OCI-LY1 (cell line): ENCODE measurements around the gene CLTRN.

Experiments
- H2AFZ ChIP-seq: fragments of 200-600 bp; sonication (generic), shearing (Covaris generic); 2 replicates; pipeline ENCODE4 v1.6.0; 2014; ENCODE audit warnings: antibody characterized with exemption, mild to moderate bottlenecking, low read length
- H3F3A ChIP-seq: fragments of 200-600 bp; sonication (generic), shearing (Covaris generic); 2 replicates; pipeline ENCODE4 v1.6.0; 2014; ENCODE audit warnings: mild to moderate bottlenecking, antibody characterized with exemption, low read length, moderate library complexity; ENCODE audit not compliant: insufficient read depth
- H3K27ac ChIP-seq: fragments of 200-600 bp; sonication (generic); 2 replicates; pipeline ENCODE4 v1.5.1; 2014; ENCODE audit warnings: low read length, mixed run types, mild to moderate bottlenecking, low read depth; ENCODE audit not compliant: poor library complexity, severe bottlenecking
- H3K27me3 ChIP-seq: fragments of 200-600 bp; sonication (generic); 2 replicates; pipeline ENCODE4 v1.6.0; 2014; ENCODE audit warnings: antibody characterized with exemption, mild to moderate bottlenecking, low read length, moderate library complexity; ENCODE audit not compliant: insufficient read depth
- H3K36me3 ChIP-seq: fragments of 200-600 bp; sonication (generic); 2 replicates; pipeline ENCODE4 v1.6.1; 2014; ENCODE audit warnings: mild to moderate bottlenecking, antibody characterized with exemption, low read length, moderate library complexity, mixed read lengths; ENCODE audit not compliant: insufficient read depth
- H3K4me1 ChIP-seq: fragments of 200-600 bp; sonication (generic); 2 replicates; pipeline ENCODE4 v1.5.1; 2014; ENCODE audit warnings: mild to moderate bottlenecking, low read length, moderate library complexity; ENCODE audit not compliant: insufficient read depth, severe bottlenecking
- H3K4me2 ChIP-seq: fragments of 200-600 bp; sonication (generic), shearing (Covaris generic); 2 replicates; pipeline ENCODE4 v1.6.1; 2014; ENCODE audit warnings: low read length
- H3K4me3 ChIP-seq: fragments of 200-600 bp; sonication (generic); 2 replicates; pipeline ENCODE4 v1.5.1; 2014; ENCODE audit warnings: low read length, low read depth, mild to moderate bottlenecking, mixed read lengths; ENCODE audit not compliant: poor library complexity, severe bottlenecking
- H3K79me2 ChIP-seq: fragments of 200-600 bp; shearing (Covaris generic); 2 replicates; pipeline ENCODE4 v1.6.1; 2016; ENCODE audit warnings: mixed run types, low read length, mixed read lengths; ENCODE audit not compliant: insufficient read depth
- H3K9ac ChIP-seq: fragments of 200-600 bp; sonication (generic), shearing (Covaris generic); 2 replicates; pipeline ENCODE4 v1.6.1; 2014; ENCODE audit warnings: mild to moderate bottlenecking, low read length, mixed read lengths
- H3K9me2 ChIP-seq: fragments of 200-600 bp; sonication (generic), shearing (Covaris generic); 2 replicates; pipeline ENCODE4 v1.6.1; 2014; ENCODE audit warnings: low read depth, mild to moderate bottlenecking, low read length, mixed read lengths
- H3K9me3 ChIP-seq: fragments of 200-600 bp; shearing (Covaris generic); 2 replicates; pipeline ENCODE4 v1.6.1; 2014; ENCODE audit warnings: low read length, mixed read lengths
- H4K20me1 ChIP-seq: fragments of 200-600 bp; sonication (generic), shearing (Covaris generic); 2 replicates; pipeline ENCODE4 v1.6.0; 2016; ENCODE audit warnings: mild to moderate bottlenecking, low read length; ENCODE audit not compliant: insufficient read depth
- EZH2 ChIP-seq: fragments of 200-600 bp; sonication (generic), shearing (Covaris generic); IDR thresholded peaks from 2 replicates; pipeline ENCODE4 v1.8.0; 2017; ENCODE audit warnings: borderline replicate concordance, mixed run types, mild to moderate bottlenecking, antibody characterized with exemption, low read length, moderate library complexity, mixed read lengths
- TF ChIP-seq, protein P1 (sequence below): fragments of 200-600 bp; sonication (generic), shearing (Covaris generic); IDR thresholded peaks from 2 replicates; pipeline ENCODE4 v1.5.1; 2017; ENCODE audit warnings: mild to moderate bottlenecking, antibody characterized with exemption, low read length, moderate library complexity, mixed read lengths

Gene CLTRN

DNA sequence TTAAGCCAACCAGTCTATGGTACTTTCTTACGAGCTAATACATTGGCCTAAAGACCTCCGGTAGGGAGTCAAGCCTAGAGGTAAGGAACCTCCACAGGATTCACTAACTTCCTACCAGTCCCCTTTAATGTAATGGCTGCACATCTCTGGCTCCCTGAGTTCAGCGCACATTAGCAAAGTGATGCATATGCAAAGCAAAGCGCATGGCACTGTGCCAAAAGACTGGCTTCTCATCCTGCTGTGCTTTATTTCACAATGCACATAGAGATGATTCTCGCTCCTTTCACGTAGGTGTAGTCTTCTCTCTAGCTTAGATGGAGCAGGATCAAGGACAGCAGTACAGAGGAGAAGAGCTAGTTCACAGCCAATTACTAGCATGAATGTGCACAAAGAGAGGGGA is 14.6 kb upstream of the CLTRN start:
- Histone ChIP-seq H3K9ac (no peak overlapping the region), H4K20me1 (no peaks in the 10 kb centered on the region), H3K4me3 (no peak overlapping the region), H3K79me2 (peaks cover 20% of the 10 kb centered on the region), H3K4me2 (no peak overlapping the region), H3F3A (no peaks in the 10 kb centered on the region), H3K36me3 (peaks cover 9% of the 10 kb centered on the region; the same call in 1 of the 2 replicates), H3K4me1 (peaks cover 16% of the 10 kb centered on the region), H3K27me3 (no peaks in the 10 kb centered on the region), H3K27ac (no peak overlapping the region), H3K9me3 (no peaks in the 10 kb centered on the region), H2AFZ (no peak overlapping the region), H3K9me2 (no peaks in the 10 kb centered on the region)
- TF ChIP-seq, protein P1, sequence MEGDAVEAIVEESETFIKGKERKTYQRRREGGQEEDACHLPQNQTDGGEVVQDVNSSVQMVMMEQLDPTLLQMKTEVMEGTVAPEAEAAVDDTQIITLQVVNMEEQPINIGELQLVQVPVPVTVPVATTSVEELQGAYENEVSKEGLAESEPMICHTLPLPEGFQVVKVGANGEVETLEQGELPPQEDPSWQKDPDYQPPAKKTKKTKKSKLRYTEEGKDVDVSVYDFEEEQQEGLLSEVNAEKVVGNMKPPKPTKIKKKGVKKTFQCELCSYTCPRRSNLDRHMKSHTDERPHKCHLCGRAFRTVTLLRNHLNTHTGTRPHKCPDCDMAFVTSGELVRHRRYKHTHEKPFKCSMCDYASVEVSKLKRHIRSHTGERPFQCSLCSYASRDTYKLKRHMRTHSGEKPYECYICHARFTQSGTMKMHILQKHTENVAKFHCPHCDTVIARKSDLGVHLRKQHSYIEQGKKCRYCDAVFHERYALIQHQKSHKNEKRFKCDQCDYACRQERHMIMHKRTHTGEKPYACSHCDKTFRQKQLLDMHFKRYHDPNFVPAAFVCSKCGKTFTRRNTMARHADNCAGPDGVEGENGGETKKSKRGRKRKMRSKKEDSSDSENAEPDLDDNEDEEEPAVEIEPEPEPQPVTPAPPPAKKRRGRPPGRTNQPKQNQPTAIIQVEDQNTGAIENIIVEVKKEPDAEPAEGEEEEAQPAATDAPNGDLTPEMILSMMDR, result no peak
- no peak for TF ChIP-seq EZH2

DNA sequence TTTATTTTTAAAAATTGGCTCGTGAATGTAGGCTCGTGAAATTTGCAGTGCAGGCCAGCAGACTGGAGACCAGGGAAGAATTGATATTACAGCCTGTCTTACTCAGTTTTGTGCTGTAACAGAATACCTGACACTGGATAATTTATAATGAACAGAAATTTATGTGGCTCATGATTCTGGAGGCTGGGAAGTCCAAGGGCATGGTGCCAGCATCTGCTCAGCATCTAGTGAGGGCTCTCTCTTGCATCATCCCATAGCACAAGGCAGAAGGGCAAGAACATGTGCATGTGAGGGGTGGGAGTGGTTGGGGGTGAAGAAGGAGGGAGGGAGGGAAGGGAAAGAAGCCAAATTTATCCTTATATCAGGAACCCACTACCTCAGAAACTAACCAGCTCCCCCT is 13.7 kb upstream of the CLTRN start:
- Histone ChIP-seq H3K4me1 (peaks cover 21% of the 10 kb centered on the region), H3F3A (no peaks in the 10 kb centered on the region), H2AFZ (no peak overlapping the region), H3K27ac (no peak overlapping the region), H3K9me2 (no peaks in the 10 kb centered on the region), H3K79me2 (peaks cover 20% of the 10 kb centered on the region), H3K9ac (no peak overlapping the region), H3K9me3 (no peaks in the 10 kb centered on the region), H3K4me3 (no peak overlapping the region), H3K36me3 (peaks cover 9% of the 10 kb centered on the region; the same call in 1 of the 2 replicates), H3K27me3 (no peaks in the 10 kb centered on the region), H3K4me2 (no peak overlapping the region), H4K20me1 (no peaks in the 10 kb centered on the region)
- no peak for TF ChIP-seq EZH2
- TF ChIP-seq, protein P1, result no peak

DNA sequence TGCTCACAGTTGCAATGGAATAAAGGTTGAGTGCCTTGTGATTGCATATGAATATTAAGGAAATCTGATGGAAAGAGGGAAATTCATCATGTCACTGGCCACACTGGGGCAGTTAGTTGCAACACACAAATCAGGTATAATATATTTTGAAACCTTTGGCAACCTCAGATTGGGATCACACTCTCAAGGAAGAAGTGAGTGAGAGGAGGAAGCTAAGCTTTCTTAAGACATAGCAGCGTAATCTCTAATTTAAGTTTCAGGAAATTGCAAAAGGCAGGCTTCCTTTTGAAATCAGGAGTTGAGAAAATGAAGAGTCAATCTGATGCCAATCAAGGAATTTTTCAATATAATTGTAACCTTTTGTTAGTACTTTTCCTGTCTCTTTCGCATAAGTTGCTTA is 12.3 kb upstream of the CLTRN start:
- peak overlapping the region; percentile 99; the same call in 1 of the 2 replicates for H3K9ac ChIP-seq
- H2AFZ ChIP-seq, result no peak overlapping the region
- peak overlapping the region; percentile 95 for H3K4me2 ChIP-seq
- H3K9me3 ChIP-seq, result no peaks in the 10 kb centered on the region
- no peaks in the 10 kb centered on the region for H3K27me3 ChIP-seq
- peaks cover 20% of the 10 kb centered on the region for H3K79me2 ChIP-seq
- TF ChIP-seq EZH2, result no peak
- TF ChIP-seq, protein P1, result no peak
- no peaks in the 10 kb centered on the region for H4K20me1 ChIP-seq
- H3K4me1 ChIP-seq, result peaks cover 21% of the 10 kb centered on the region
- H3K9me2 ChIP-seq, result no peaks in the 10 kb centered on the region
- peak overlapping the region; percentile 87 for H3K4me3 ChIP-seq
- peaks cover 9% of the 10 kb centered on the region; the same call in 1 of the 2 replicates for H3K36me3 ChIP-seq
- H3K27ac ChIP-seq, result no peak overlapping the region
- H3F3A ChIP-seq, result no peaks in the 10 kb centered on the region
